Measurements from ENCODE around the gene CAPN7. TPM values are rescaled to one million over a fixed set of nuclear protein-coding genes. Genes with fewer than 3 reads are reported as not detected.

The CAPN7 gene
- total RNA-seq, 5 donors from 2014 or later (not counting 1 experiment from before 2014, with no cell fraction given) = 62.2 to 82.5 (median 74.6) TPM

GRCh38 chr3:15216501-15216900, 10.5 kb downstream of the CAPN7 start:
- peaks cover 5 to 69% of the 10 kb centered on the region in 2 donors for H3K36me3 ChIP-seq (ENCODE audit: control insufficient read depth in 2 of 2, extremely low read depth in 1 of 2, insufficient read depth in 1 of 2, low read length in 1 of 2)
- peaks cover 58% of the 10 kb centered on the region for H3K36me3 Mint-ChIP-seq
- ChIA-PET POLR2A (no interaction called here), CTCF (interaction anchor here in 1 of 2 donors (0.6 kb wide), 1 partner anchor 112 kb away, joined by 4 read pairs; no protein-coding TSS in a partner anchor)
- DNase-seq = no peak
- H3K4me3 ChIP-seq (ENCODE audit: control insufficient read depth in 1 of 2, extremely low read depth in 1 of 2, low read length in 1 of 2) = no peak overlapping the region
- peaks cover 2 to 4% of the 10 kb centered on the region in 2 experiments for H3K4me1 ChIP-seq (ENCODE audit: control insufficient read depth in 1 of 2, extremely low read depth in 1 of 2, insufficient read depth in 2 of 2, low read length in 2 of 2)
- H3K4me1 Mint-ChIP-seq = peaks cover 29 to 36% (median 34%) of the 10 kb centered on the region in 3 donors
- H3K27ac Mint-ChIP-seq = peak overlapping the region in 1 of 2 donors; percentile 48
- H3K9me3 Mint-ChIP-seq = no peaks in the 10 kb centered on the region
- no peak overlapping the region for H3K27ac ChIP-seq (ENCODE audit: low read length)
- ATAC-seq (replicated peaks in 1 of 4) = no peak
- H3K27me3 ChIP-seq (replicated peaks in 1 of 2; ENCODE audit: control insufficient read depth in 2 of 2, extremely low read depth in 1 of 2, insufficient read depth in 2 of 2, low read length in 1 of 2) = no peaks in the 10 kb centered on the region
- WGBS (ENCODE audit: insufficient coverage) = no CpG with 5 or more reads among the region's 1 CpG
- H3K9me3 ChIP-seq = no peaks in the 10 kb centered on the region
- no peaks in the 10 kb centered on the region for H3K27me3 Mint-ChIP-seq
- no peak overlapping the region for H3K4me3 Mint-ChIP-seq

- ChIA-PET CTCF (interaction anchor here (0.6 to 1.4 kb wide), 6 partner anchors 10 to 112 kb away, joined by 3 to 9 read pairs (median 4); partner anchors contain the start of gene CAPN7 (in 1 of the 2)), POLR2A (interaction anchor here (0.5 to 1.2 kb wide), 5 partner anchors 10 to 119 kb away, joined by 3 to 6 read pairs (median 4); partner anchors contain the start of genes CAPN7 (in 1 of the 2) and RBSN (in 1 of the 2))
- no peak overlapping the region for H3K27ac ChIP-seq (ENCODE audit: low read length)
- no peaks in the 10 kb centered on the region for H3K27me3 ChIP-seq (replicated peaks in 1 of 2; ENCODE audit: control insufficient read depth in 2 of 2, extremely low read depth in 1 of 2, insufficient read depth in 2 of 2, low read length in 1 of 2)
- Mint-ChIP-seq H3K27ac (peak overlapping the region in 1 of 2 donors; percentile 48), H3K4me1 (peaks cover 25 to 35% (median 31%) of the 10 kb centered on the region in 3 donors), H3K27me3 (no peaks in the 10 kb centered on the region), H3K36me3 (peaks cover 56% of the 10 kb centered on the region), H3K9me3 (no peaks in the 10 kb centered on the region), H3K4me3 (no peak overlapping the region)
- DNase-seq (peak in 1 of 35 experiments; percentile 45), ATAC-seq (replicated peaks in 1 of 4) (peak; percentile 45 to 96 (median 58))
- peaks cover 2 to 3% of the 10 kb centered on the region in 2 experiments for H3K4me1 ChIP-seq (ENCODE audit: control insufficient read depth in 1 of 2, extremely low read depth in 1 of 2, insufficient read depth in 2 of 2, low read length in 2 of 2)
- H3K36me3 ChIP-seq (ENCODE audit: control insufficient read depth in 2 of 2, extremely low read depth in 1 of 2, insufficient read depth in 1 of 2, low read length in 1 of 2) = peaks cover 5 to 72% of the 10 kb centered on the region in 2 donors
- no peak overlapping the region for H3K4me3 ChIP-seq (ENCODE audit: control insufficient read depth in 1 of 2, extremely low read depth in 1 of 2, low read length in 1 of 2)
- no peaks in the 10 kb centered on the region for H3K9me3 ChIP-seq
- WGBS (ENCODE audit: insufficient coverage) = 80% methylated on average over 3 of the region's 4 CpGs
These were observed 11.1 kb downstream of the CAPN7 start for GRCh38 chr3:15217011-15217671.

GRCh38 chr3:15217841-15218267, 11.8 kb downstream of the CAPN7 start:
- CTCF ChIA-PET = interaction anchor here (0.6 to 1.4 kb wide), 4 partner anchors 11 to 50 kb away, joined by 3 to 9 read pairs (median 6); partner anchors contain the start of gene CAPN7 (in 1 of the 2)
- peaks cover 5 to 72% of the 10 kb centered on the region in 2 donors for H3K36me3 ChIP-seq (ENCODE audit: control insufficient read depth in 2 of 2, extremely low read depth in 1 of 2, insufficient read depth in 1 of 2, low read length in 1 of 2)
- Mint-ChIP-seq H3K4me1 (peaks cover 20 to 32% (median 25%) of the 10 kb centered on the region in 3 donors), H3K9me3 (no peaks in the 10 kb centered on the region), H3K4me3 (no peak overlapping the region), H3K36me3 (peaks cover 57% of the 10 kb centered on the region), H3K27me3 (no peaks in the 10 kb centered on the region), H3K27ac (no peak overlapping the region)
- no peaks in the 10 kb centered on the region for H3K27me3 ChIP-seq (replicated peaks in 1 of 2; ENCODE audit: control insufficient read depth in 2 of 2, extremely low read depth in 1 of 2, insufficient read depth in 2 of 2, low read length in 1 of 2)
- no peaks in the 10 kb centered on the region for H3K9me3 ChIP-seq
- POLR2A ChIA-PET = interaction anchor here (0.5 to 1.2 kb wide), 6 partner anchors 11 to 119 kb away, joined by 3 to 6 read pairs (median 4); partner anchors contain the start of genes CAPN7 (in 1 of the 2) and RBSN (in 1 of the 2)
- H3K27ac ChIP-seq (ENCODE audit: low read length) = no peak overlapping the region
- DNase-seq (no peak), ATAC-seq (replicated peaks in 1 of 4) (no peak)
- peaks cover 2 to 3% of the 10 kb centered on the region in 2 experiments for H3K4me1 ChIP-seq (ENCODE audit: control insufficient read depth in 1 of 2, extremely low read depth in 1 of 2, insufficient read depth in 2 of 2, low read length in 2 of 2)
- WGBS (ENCODE audit: insufficient coverage) = 100% methylated on average over 1 of the region's 2 CpGs
- H3K4me3 ChIP-seq (ENCODE audit: control insufficient read depth in 1 of 2, extremely low read depth in 1 of 2, low read length in 1 of 2) = no peak overlapping the region

GRCh38 chr3:15218689-15219088, 12.6 kb downstream of the CAPN7 start:
- no peaks in the 10 kb centered on the region for H3K27me3 Mint-ChIP-seq
- no peak overlapping the region for H3K4me3 ChIP-seq (ENCODE audit: control insufficient read depth in 1 of 2, extremely low read depth in 1 of 2, low read length in 1 of 2)
- H3K36me3 Mint-ChIP-seq = peaks cover 56% of the 10 kb centered on the region
- ChIA-PET POLR2A (interaction anchor here (0.5 kb wide), 2 partner anchors 359 to 377 kb away, joined by 3 read pairs; no protein-coding TSS in a partner anchor), CTCF (interaction anchor here in 1 of 2 donors (1.0 kb wide), 1 partner anchor 13 kb away, joined by 3 read pairs; the partner anchor contains the start of gene CAPN7)
- no peaks in the 10 kb centered on the region for H3K9me3 ChIP-seq
- H3K27ac Mint-ChIP-seq = no peak overlapping the region
- H3K4me1 Mint-ChIP-seq = peaks cover 20 to 32% (median 23%) of the 10 kb centered on the region in 3 donors
- DNase-seq (no peak), ATAC-seq (replicated peaks in 1 of 4) (no peak)
- peaks cover 5 to 69% of the 10 kb centered on the region in 2 donors for H3K36me3 ChIP-seq (ENCODE audit: control insufficient read depth in 2 of 2, extremely low read depth in 1 of 2, insufficient read depth in 1 of 2, low read length in 1 of 2)
- no peaks in the 10 kb centered on the region for H3K27me3 ChIP-seq (replicated peaks in 1 of 2; ENCODE audit: control insufficient read depth in 2 of 2, extremely low read depth in 1 of 2, insufficient read depth in 2 of 2, low read length in 1 of 2)
- H3K4me1 ChIP-seq (ENCODE audit: control insufficient read depth in 1 of 2, extremely low read depth in 1 of 2, insufficient read depth in 2 of 2, low read length in 2 of 2) = peaks cover 2 to 3% of the 10 kb centered on the region in 2 experiments
- H3K9me3 Mint-ChIP-seq = no peaks in the 10 kb centered on the region
- no peak overlapping the region for H3K27ac ChIP-seq (ENCODE audit: low read length)
- no peak overlapping the region for H3K4me3 Mint-ChIP-seq

GRCh38 chr3:15220056-15220455, 14.0 kb downstream of the CAPN7 start:
- ATAC-seq (replicated peaks in 1 of 4) = no peak
- H3K27ac Mint-ChIP-seq = no peak overlapping the region

DNA sequence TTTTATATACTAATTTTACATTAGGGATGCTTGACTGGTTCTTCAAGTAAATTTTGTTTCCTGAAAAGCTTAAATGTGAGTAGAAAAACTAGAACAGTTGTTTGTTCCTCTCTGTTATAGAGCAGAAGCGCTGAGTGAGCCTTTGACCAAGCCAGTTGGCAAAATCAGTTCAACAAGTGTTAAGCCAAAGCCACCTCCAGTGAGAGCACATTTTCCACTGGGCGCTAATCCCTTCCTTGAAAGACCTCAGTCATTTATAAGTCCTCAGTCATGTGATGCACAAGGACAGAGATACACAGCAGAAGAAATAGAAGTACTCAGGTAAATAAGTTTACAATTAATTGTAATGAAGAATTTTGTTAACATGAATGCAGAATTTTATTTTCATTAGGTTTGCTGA, 14.6 kb downstream of the CAPN7 start:
- Mint-ChIP-seq H3K27me3 (no peaks in the 10 kb centered on the region), H3K4me3 (no peak overlapping the region), H3K36me3 (peaks cover 46% of the 10 kb centered on the region), H3K9me3 (no peaks in the 10 kb centered on the region), H3K4me1 (peaks cover 19 to 26% (median 20%) of the 10 kb centered on the region in 3 donors), H3K27ac (no peak overlapping the region)
- DNase-seq (no peak), ATAC-seq (replicated peaks in 1 of 4) (no peak)
- whole genome bisulfite sequencing (ENCODE audit: insufficient coverage) = 100% methylated on average over 2 of the region's 2 CpGs
- no peak overlapping the region for H3K4me3 ChIP-seq (ENCODE audit: control insufficient read depth in 1 of 2, extremely low read depth in 1 of 2, low read length in 1 of 2)
- no peaks in the 10 kb centered on the region for H3K27me3 ChIP-seq (replicated peaks in 1 of 2; ENCODE audit: control insufficient read depth in 2 of 2, extremely low read depth in 1 of 2, insufficient read depth in 2 of 2, low read length in 1 of 2)
- peaks cover 5 to 68% of the 10 kb centered on the region in 2 donors for H3K36me3 ChIP-seq (ENCODE audit: control insufficient read depth in 2 of 2, extremely low read depth in 1 of 2, insufficient read depth in 1 of 2, low read length in 1 of 2)
- H3K27ac ChIP-seq (ENCODE audit: low read length) = no peak overlapping the region
- POLR2A ChIA-PET = no interaction called here
- no peaks in the 10 kb centered on the region for H3K9me3 ChIP-seq
- peaks cover 2 to 3% of the 10 kb centered on the region in 2 experiments for H3K4me1 ChIP-seq (ENCODE audit: control insufficient read depth in 1 of 2, extremely low read depth in 1 of 2, insufficient read depth in 2 of 2, low read length in 2 of 2)
- CTCF ChIA-PET = interaction anchor here in 1 of 2 donors (0.6 to 1.4 kb wide), 2 partner anchors 11 to 187 kb away, joined by 4 read pairs; no protein-coding TSS in a partner anchor

More at GRCh38 chr3:15220056-15220455, 14.0 kb downstream of the CAPN7 start:
- no peaks in the 10 kb centered on the region for H3K27me3 Mint-ChIP-seq
- no peak for DNase-seq
- Histone ChIP-seq H3K27ac (ENCODE audit: low read length) (no peak overlapping the region), H3K4me3 (ENCODE audit: control insufficient read depth in 1 of 2, extremely low read depth in 1 of 2, low read length in 1 of 2) (no peak overlapping the region), H3K27me3 (replicated peaks in 1 of 2; ENCODE audit: control insufficient read depth in 2 of 2, extremely low read depth in 1 of 2, insufficient read depth in 2 of 2, low read length in 1 of 2) (no peaks in the 10 kb centered on the region), H3K36me3 (ENCODE audit: control insufficient read depth in 2 of 2, extremely low read depth in 1 of 2, insufficient read depth in 1 of 2, low read length in 1 of 2) (peaks cover 5 to 72% of the 10 kb centered on the region in 2 donors), H3K9me3 (no peaks in the 10 kb centered on the region), H3K4me1 (ENCODE audit: control insufficient read depth in 1 of 2, extremely low read depth in 1 of 2, insufficient read depth in 2 of 2, low read length in 2 of 2) (peaks cover 2 to 3% of the 10 kb centered on the region in 2 experiments)
- ChIA-PET POLR2A (no interaction called here), CTCF (interaction anchor here in 1 of 2 donors (0.6 kb wide), 1 partner anchor 188 kb away, joined by 4 read pairs; no protein-coding TSS in a partner anchor)
- H3K4me1 Mint-ChIP-seq = peaks cover 20 to 30% (median 21%) of the 10 kb centered on the region in 3 donors
- whole genome bisulfite sequencing (ENCODE audit: insufficient coverage) = 99% methylated on average over 6 of the region's 8 CpGs
- no peaks in the 10 kb centered on the region for H3K9me3 Mint-ChIP-seq
- H3K4me3 Mint-ChIP-seq = no peak overlapping the region
- peaks cover 50% of the 10 kb centered on the region for H3K36me3 Mint-ChIP-seq

All from T-cell (primary cell).